GM19397 (cell line): ENCODE data around the gene DPM3.

Experiments used
- ATAC-seq: cut with Tn5 transposase; IDR thresholded peaks from one replicate; pipeline ENCODE4 v1.9.1; 2021; ENCODE audit warnings: mild to moderate bottlenecking, moderate library complexity; ENCODE audit not compliant: unreplicated experiment

Gene DPM3

GRCh38 chr1:155103325-155103724, 37.0 kb downstream of the DPM3 start:
- no peak for ATAC-seq

GRCh38 chr1:155099331-155099730, 41.0 kb downstream of the DPM3 start:
- no peak for ATAC-seq

DNA sequence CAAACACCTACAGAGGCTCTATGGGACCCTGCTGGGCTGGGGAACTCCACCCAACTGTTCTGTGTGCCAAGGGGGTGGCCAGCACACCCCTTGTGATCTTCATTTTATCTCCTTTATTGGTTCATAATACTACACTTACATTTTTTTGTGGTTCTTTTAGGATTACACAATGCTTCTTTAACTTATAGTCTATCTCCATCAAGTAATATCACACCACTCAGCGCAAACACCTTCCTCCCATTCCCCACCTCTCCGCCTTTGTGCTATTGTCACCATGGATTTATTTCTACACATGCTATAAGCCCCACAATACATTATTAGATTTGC, 45.7 kb downstream of the DPM3 start:
- ATAC-seq: no peak

- no peak for ATAC-seq
These were observed 46.3 kb downstream of the DPM3 start for GRCh38 chr1:155093911-155094621.

GRCh38 chr1:155092641-155093040, 47.7 kb downstream of the DPM3 start:
- ATAC-seq: no peak

DNA sequence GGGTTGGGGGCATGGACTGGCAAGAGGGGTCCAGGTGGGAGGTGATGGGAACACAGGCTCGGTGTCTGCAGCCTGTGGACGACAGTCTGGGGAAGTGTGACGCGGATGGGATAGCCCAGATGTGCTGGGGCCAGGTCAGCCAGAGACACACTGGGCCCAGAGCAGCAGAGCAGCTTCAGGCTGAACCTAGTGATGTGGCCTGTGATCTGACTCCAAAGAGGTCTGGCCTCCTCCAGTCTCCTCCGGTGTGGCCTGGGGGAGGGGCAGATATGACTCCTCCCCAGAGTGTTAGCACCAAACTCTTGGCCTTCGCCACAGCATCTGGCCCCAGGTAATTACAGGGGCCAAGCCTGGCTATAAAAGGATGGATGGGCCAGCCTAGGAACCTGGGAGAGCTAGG, 48.2 kb downstream of the DPM3 start:
- ATAC-seq: no peak

GRCh38 chr1:155091071-155092051, 49.0 kb downstream of the DPM3 start:
- ATAC-seq: no peak
